Upper lobe of left lung (tissue), 6 donors: ENCODE measurements around the gene LRRC8E. TPM values are rescaled to one million over a fixed set of nuclear protein-coding genes. Genes with fewer than 3 reads are reported as not detected.
"Not testable (repeated sequence)": the region's sequence is repeated elsewhere in the genome, so short reads cannot be mapped to it uniquely, and the experiment has no call there.

ENCODE experiments used
- ATAC-seq, 2 donors: fragments of 200-7000 bp; cut with Tn5 transposase; one replicate each; pipeline ENCODE4 v1.9.1; 2022; ENCODE audit warnings: mild to moderate bottlenecking in 2 of 2, moderate library complexity in 2 of 2; ENCODE audit not compliant: low FRiP score in 2 of 2
- DNase-seq, 2 donors: peaks; one replicate each; pipeline ENCODE4 v3.0.0-alpha.2; 2019 to 2020
- H3K27ac ChIP-seq, 4 donors: fragments of 200-600 bp; sonication (generic); one replicate each; pipeline ENCODE4 v1.5.1; 2016 to 2019
- H3K27me3 ChIP-seq, 4 donors: fragments of 200-600 bp; sonication (generic); one replicate each; pipeline ENCODE4 v1.5.1; 2017 to 2019
- H3K36me3 ChIP-seq, 4 donors: fragments of 200-600 bp; sonication (generic); one replicate each; pipeline ENCODE4 v1.5.1; 2016 to 2019
- H3K4me1 ChIP-seq, 4 donors: fragments of 200-600 bp; sonication (generic); one replicate each; pipeline ENCODE4 v1.5.1; 2018 to 2019
- H3K4me3 ChIP-seq, 4 donors: fragments of 200-600 bp; sonication (generic); one replicate each; pipeline ENCODE4 v1.5.1; 2017 to 2019; ENCODE audit warnings: mild to moderate bottlenecking in 2 of 4, moderate library complexity in 1 of 4
- H3K9me3 ChIP-seq, 4 donors: fragments of 200-600 bp; sonication (generic); one replicate each; pipeline ENCODE4 v1.5.1; 2018 to 2019
- CTCF ChIP-seq, 6 experiments: fragments of 450-650 bp in 4 of 6; fragments of 200-600 bp in 2 of 6; sonication (generic) in 2 of 6; IDR thresholded peaks; one replicate each; pipeline ENCODE4 v1.5.1; 2016 to 2019; ENCODE audit warnings: antibody characterized with exemption in 6 of 6
- EP300 ChIP-seq, 4 donors: sonication (generic); formaldehyde crosslinking; IDR thresholded peaks; one replicate each; pipeline ENCODE4 v1.5.1; 2017; ENCODE audit warnings: antibody characterized with exemption in 4 of 4, control low read depth in 2 of 4
- POLR2A ChIP-seq, 4 donors: fragments of 450-650 bp; IDR thresholded peaks; one replicate each; pipeline ENCODE4 v1.5.1; 2016 to 2017; ENCODE audit warnings: antibody characterized with exemption in 4 of 4, mild to moderate bottlenecking in 2 of 4
- POLR2AphosphoS5 ChIP-seq, 2 donors: sonication (generic); formaldehyde crosslinking; IDR thresholded peaks; one replicate each; pipeline ENCODE4 v1.5.1; 2017; ENCODE audit warnings: antibody characterized with exemption in 2 of 2
- WGBS, 2 donors: methylation state at CpG; one replicate each; pipeline ENCODE4 v1.1.5; 2017 to 2018; 5-methylcytosine and 5-hydroxymethylcytosine counted together
- total RNA-seq, 6 donors: library from RNA; depleted of rRNA in 4 of 6; stranded (reverse); fragments of >200 nt in 4 of 6; gene quantifications; one replicate each; pipeline versions ENCODE4 v1.1.0 to v1.2.1, GENCODE V29; 2016 to 2021
- donor health status: DM: no; HTN: no; CAD: no; lungs with moderate emphysema.
- donor health status: DM: no; HTN: yes; CAD: no; lungs with severe emphysema.

LRRC8E gene
- total RNA-seq, 6 donors from 2014 or later, result 1.0 to 11.7 (median 6.9) TPM

GRCh38 chr19:7927605-7928333 is 39.5 kb downstream of the LRRC8E start:
- WGBS, 2 donors, result 90 to 100% methylated on average over 3 to 23 of the region's 23 CpGs
- no peak for TF ChIP-seq EP300 (IDR thresholded peaks at IDR 0.05)
- no peak for TF ChIP-seq POLR2AphosphoS5 (IDR thresholded peaks at IDR 0.05)
- TF ChIP-seq CTCF (IDR thresholded peaks at IDR 0.05), result no peak
- TF ChIP-seq POLR2A (IDR thresholded peaks at IDR 0.05), result no peak
- no peaks in the 10 kb centered on the region for H3K9me3 ChIP-seq
- peaks cover 12 to 37% (median 20%) of the 10 kb centered on the region in 4 donors for H3K4me1 ChIP-seq
- no peak overlapping the region for H3K4me3 ChIP-seq
- H3K36me3 ChIP-seq, result peaks cover 11 to 34% (median 30%) of the 10 kb centered on the region in 4 donors
- peaks cover 0 to 5% (median 0%) of the 10 kb centered on the region in 4 donors for H3K27me3 ChIP-seq
- ATAC-seq, result no peak
- H3K27ac ChIP-seq, result peak overlapping the region in 3 of 4 donors; percentile 22 to 71 (median 54)
- peak in 1 of 2 donors; percentile 81 for DNase-seq

- peak overlapping the region; percentile 22 to 71 (median 42) for H3K27ac ChIP-seq
- no peak overlapping the region for H3K4me3 ChIP-seq
- 76 to 77% methylated on average over 9 of the region's 9 CpGs for WGBS, 2 donors
- no peak for ATAC-seq
- no peaks in the 10 kb centered on the region for H3K9me3 ChIP-seq
- TF ChIP-seq POLR2AphosphoS5 (IDR thresholded peaks at IDR 0.05), result no peak
- TF ChIP-seq POLR2A (IDR thresholded peaks at IDR 0.05), result no peak
- no peak for TF ChIP-seq EP300 (IDR thresholded peaks at IDR 0.05)
- TF ChIP-seq CTCF (IDR thresholded peaks at IDR 0.05), result no peak
- H3K36me3 ChIP-seq, result peaks cover 17 to 37% (median 30%) of the 10 kb centered on the region in 4 donors
- H3K27me3 ChIP-seq, result peaks cover 0 to 5% (median 0%) of the 10 kb centered on the region in 4 donors
- peaks cover 12 to 37% (median 20%) of the 10 kb centered on the region in 4 donors for H3K4me1 ChIP-seq
- DNase-seq, result no peak
Observed at GRCh38 chr19:7928334-7928706, 40.0 kb downstream of the LRRC8E start.

DNA sequence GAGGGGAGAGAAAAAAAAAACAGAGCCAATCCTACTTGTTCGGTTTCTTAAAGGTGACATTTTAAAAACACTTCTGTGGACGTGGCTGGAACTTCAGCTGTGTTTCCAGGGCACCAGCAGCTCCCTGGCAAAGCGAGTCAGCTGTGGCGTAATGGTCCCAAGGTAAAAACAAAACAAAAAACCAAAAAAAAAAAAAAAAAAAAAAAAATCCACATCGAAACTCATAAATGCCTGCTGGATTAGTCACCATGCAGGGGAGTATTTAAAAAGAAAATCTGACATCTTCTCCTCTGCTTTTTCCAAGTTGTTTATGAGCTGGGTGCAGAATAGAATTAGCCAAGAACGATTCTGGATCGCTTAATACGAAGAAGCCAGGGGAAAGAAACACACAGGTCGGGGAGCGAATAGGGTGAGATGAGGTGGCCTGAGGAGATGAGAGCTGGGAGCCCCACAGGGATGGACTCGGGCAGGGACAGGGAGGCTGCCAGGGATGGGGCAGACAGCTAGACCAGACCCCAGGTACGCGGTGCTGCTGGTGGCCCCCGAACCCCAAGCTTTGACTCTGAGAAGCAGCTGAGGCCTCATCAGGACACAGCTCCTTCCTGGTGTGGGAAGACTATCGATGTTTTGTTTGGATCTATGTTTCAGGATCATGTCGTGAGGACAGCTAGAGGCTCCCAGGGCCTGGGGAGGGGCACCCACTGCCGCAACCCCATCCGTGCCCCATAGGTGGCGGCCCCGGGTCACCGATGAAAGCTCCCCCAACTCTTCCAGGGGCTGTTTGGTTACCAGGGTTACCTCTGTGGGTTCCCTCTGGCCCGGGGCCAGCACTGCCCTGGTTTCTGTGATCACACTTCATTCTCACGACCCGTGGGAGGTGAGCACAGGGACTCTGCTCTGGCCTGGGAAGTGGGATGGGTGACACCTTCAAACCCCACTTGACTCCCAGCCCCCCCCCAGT is 40.7 kb downstream of the LRRC8E start:
- peak in 3 of 6 experiments; percentile 24 to 27 (median 25) for TF ChIP-seq CTCF (IDR thresholded peaks at IDR 0.05)
- no peak for TF ChIP-seq POLR2A (IDR thresholded peaks at IDR 0.05)

GRCh38 chr19:7930030-7930429 is 41.7 kb downstream of the LRRC8E start:
- WGBS, 2 donors, result 88 to 90% methylated on average over 11 of the region's 11 CpGs
- peaks cover 28 to 55% (median 46%) of the 10 kb centered on the region in 4 donors for H3K36me3 ChIP-seq
- not testable (repeated sequence) for H3K27me3 ChIP-seq, ATAC-seq, DNase-seq, H3K9me3 ChIP-seq, H3K4me3 ChIP-seq
- peak overlapping the region in 1 of 4 donors; percentile 28 for H3K27ac ChIP-seq
- peaks cover 9 to 30% (median 14%) of the 10 kb centered on the region in 4 donors for H3K4me1 ChIP-seq

More for the DNA sequence above, 40.7 kb downstream of the LRRC8E start:
- H3K4me3 ChIP-seq, result no peak overlapping the region
- peaks cover 22 to 44% (median 36%) of the 10 kb centered on the region in 4 donors for H3K36me3 ChIP-seq
- 68 to 80% methylated on average over 14 to 24 of the region's 24 CpGs for WGBS, 2 donors
- H3K27me3 ChIP-seq, result peaks cover 0 to 5% (median 0%) of the 10 kb centered on the region in 4 donors
- peak overlapping the region; percentile 30 to 71 (median 56) for H3K27ac ChIP-seq
- DNase-seq, result peak in 1 of 2 donors; percentile 85
- H3K9me3 ChIP-seq, result no peaks in the 10 kb centered on the region
- H3K4me1 ChIP-seq, result peaks cover 12 to 37% (median 20%) of the 10 kb centered on the region in 4 donors
- ATAC-seq, result peak in 1 of 2 donors; percentile 35

DNA sequence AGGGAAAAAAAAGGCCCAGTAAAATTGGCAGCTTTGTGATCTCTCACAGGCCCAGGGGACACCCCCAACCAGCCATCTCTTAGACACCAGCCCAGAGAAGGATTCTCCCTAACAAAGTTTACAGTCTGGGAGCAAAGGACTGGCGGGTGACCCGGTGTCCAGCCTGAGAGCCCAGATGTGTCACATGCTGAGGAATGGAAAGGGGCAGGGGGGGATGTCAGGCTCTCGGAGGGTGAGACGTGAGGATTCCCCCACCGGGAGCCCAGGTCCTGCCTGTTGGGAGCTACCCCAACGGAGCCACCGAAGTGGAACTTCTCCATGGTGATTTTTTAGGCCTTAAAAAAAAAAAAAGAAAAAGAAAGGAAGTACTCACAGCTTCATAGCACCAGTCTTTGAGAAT is 42.5 kb downstream of the LRRC8E start:
- H3K36me3 ChIP-seq, result peaks cover 30 to 62% (median 52%) of the 10 kb centered on the region in 4 donors
- TF ChIP-seq CTCF (IDR thresholded peaks at IDR 0.05), result no peak
- TF ChIP-seq EP300 (IDR thresholded peaks at IDR 0.05), result no peak
- no peak for TF ChIP-seq POLR2AphosphoS5 (IDR thresholded peaks at IDR 0.05)
- no peak for TF ChIP-seq POLR2A (IDR thresholded peaks at IDR 0.05)
- peaks cover 0 to under 1% (median 0%) of the 10 kb centered on the region in 4 donors for H3K27me3 ChIP-seq
- ATAC-seq (no peak), DNase-seq (no peak)
- H3K4me3 ChIP-seq, result no peak overlapping the region
- no peaks in the 10 kb centered on the region for H3K9me3 ChIP-seq
- 72 to 78% methylated on average over 7 of the region's 7 CpGs for WGBS, 2 donors
- peaks cover 5 to 23% (median 8%) of the 10 kb centered on the region in 4 donors for H3K4me1 ChIP-seq
- peak overlapping the region in 3 of 4 donors; percentile 18 to 55 (median 28) for H3K27ac ChIP-seq
